ENCODE results near the gene EAF1.
"Not testable (repeated sequence)": the region's sequence is repeated elsewhere in the genome, so short reads cannot be mapped to it uniquely, and the experiment has no call there.

The EAF1 gene

GRCh38 chr3:15450438-15451215 lies 23.2 kb downstream of the EAF1 start:
- FAIRE-seq, result no peak
- DNase-seq (ENCODE audit: insufficient read length, low spot score), result no peak

GRCh38 chr3:15451216-15452113 lies 24.1 kb downstream of the EAF1 start:
- no peak for DNase-seq (ENCODE audit: insufficient read length, low spot score)
- no peak for FAIRE-seq

GRCh38 chr3:15452156-15452555 lies 24.8 kb downstream of the EAF1 start:
- no peak for FAIRE-seq
- DNase-seq (ENCODE audit: insufficient read length, low spot score), result no peak

GRCh38 chr3:15452961-15453360 lies 25.6 kb downstream of the EAF1 start:
- DNase-seq (ENCODE audit: insufficient read length, low spot score) (no peak), FAIRE-seq (no peak)

- DNase-seq (ENCODE audit: insufficient read length, low spot score) (no peak), FAIRE-seq (no peak)
Observed at GRCh38 chr3:15453501-15453900, 26.1 kb downstream of the EAF1 start.

- no peak for FAIRE-seq
- DNase-seq (ENCODE audit: insufficient read length, low spot score), result no peak
Observed at GRCh38 chr3:15453991-15454625, 26.7 kb downstream of the EAF1 start.

GRCh38 chr3:15454965-15455364 lies 27.6 kb downstream of the EAF1 start:
- no peak for FAIRE-seq

GRCh38 chr3:15455756-15456155 lies 28.4 kb downstream of the EAF1 start:
- DNase-seq (ENCODE audit: insufficient read length, low spot score) (no peak), FAIRE-seq (no peak)

More at GRCh38 chr3:15454965-15455364, 27.6 kb downstream of the EAF1 start:
- no peak for DNase-seq (ENCODE audit: insufficient read length, low spot score)

- FAIRE-seq (no peak), DNase-seq (ENCODE audit: insufficient read length, low spot score) (no peak)
Observed at GRCh38 chr3:15456321-15456720, 28.9 kb downstream of the EAF1 start.

GRCh38 chr3:15456915-15457314 lies 29.5 kb downstream of the EAF1 start:
- not testable (repeated sequence) for FAIRE-seq; DNase-seq (ENCODE audit: insufficient read length, low spot score)

GRCh38 chr3:15458212-15458780 lies 30.9 kb downstream of the EAF1 start:
- FAIRE-seq (no peak), DNase-seq (ENCODE audit: insufficient read length, low spot score) (no peak)

- no peak for FAIRE-seq
- no peak for DNase-seq (ENCODE audit: insufficient read length, low spot score)
Observed at GRCh38 chr3:15460891-15461531, 33.6 kb downstream of the EAF1 start.

- FAIRE-seq, result no peak
- no peak for DNase-seq (ENCODE audit: insufficient read length, low spot score)
Observed at GRCh38 chr3:15462451-15462850, 35.1 kb downstream of the EAF1 start.

GRCh38 chr3:15465876-15466585 lies 38.6 kb downstream of the EAF1 start:
- FAIRE-seq, result no peak
- no peak for DNase-seq (ENCODE audit: insufficient read length, low spot score)

GRCh38 chr3:15467227-15468181 lies 40.1 kb downstream of the EAF1 start:
- FAIRE-seq (no peak), DNase-seq (ENCODE audit: insufficient read length, low spot score) (no peak)

- FAIRE-seq (no peak), DNase-seq (ENCODE audit: insufficient read length, low spot score) (no peak)
Observed at GRCh38 chr3:15470261-15470660, 42.9 kb downstream of the EAF1 start.

- FAIRE-seq, result no peak
Observed at GRCh38 chr3:15470849-15471248, 43.5 kb downstream of the EAF1 start.

GRCh38 chr3:15471861-15472260 lies 44.5 kb downstream of the EAF1 start:
- no peak for FAIRE-seq

More at GRCh38 chr3:15470849-15471248, 43.5 kb downstream of the EAF1 start:
- DNase-seq (ENCODE audit: insufficient read length, low spot score), result no peak

GRCh38 chr3:15475161-15475560 lies 47.8 kb downstream of the EAF1 start:
- DNase-seq (ENCODE audit: insufficient read length, low spot score) (no peak), FAIRE-seq (no peak)

More at GRCh38 chr3:15471861-15472260, 44.5 kb downstream of the EAF1 start:
- no peak for DNase-seq (ENCODE audit: insufficient read length, low spot score)

Measured in GM19239 (cell line).